Measurements from ENCODE around the gene RCSD1.
"Not testable (repeated sequence)": the region's sequence is repeated elsewhere in the genome, so short reads cannot be mapped to it uniquely, and the experiment has no call there.

The RCSD1 gene

DNA sequence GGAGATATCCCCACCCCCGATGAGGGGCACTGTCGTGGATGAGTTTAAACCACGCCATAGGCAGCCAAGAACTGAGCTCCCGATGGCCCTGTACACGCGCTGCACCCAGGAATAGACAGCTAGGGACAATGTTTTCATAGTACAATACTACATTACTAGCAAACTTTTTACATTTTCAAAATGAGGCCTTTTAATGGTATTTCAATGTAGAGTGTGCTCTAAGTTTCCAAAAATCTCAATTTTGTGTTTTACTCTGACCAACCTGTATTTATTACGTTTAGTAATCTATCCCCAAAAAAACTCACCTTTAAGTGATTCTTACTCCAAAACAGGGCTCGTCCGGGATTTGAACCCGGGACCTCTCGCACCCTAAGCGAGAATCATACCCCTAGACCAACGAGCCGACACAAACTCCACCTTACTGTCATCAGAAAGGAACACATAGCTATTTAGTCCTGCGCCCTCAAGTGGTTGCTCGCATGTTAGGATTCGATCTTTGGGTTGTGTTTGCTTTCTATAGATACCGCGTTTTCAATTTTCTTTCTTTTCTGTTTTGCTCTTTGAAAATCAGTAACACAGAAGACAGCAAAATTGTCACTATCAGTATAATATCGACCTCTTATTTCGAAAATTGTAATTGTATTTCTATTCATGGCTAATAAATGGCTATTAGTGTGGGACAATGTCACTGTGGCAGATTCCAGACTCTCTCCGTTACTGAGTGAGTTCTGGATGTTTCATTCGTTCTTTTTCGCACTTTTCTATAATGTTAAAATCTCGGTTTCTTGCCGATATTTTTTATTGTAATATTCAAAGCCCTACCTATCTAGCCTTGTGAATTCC lies 85.3 kb downstream of the RCSD1 start:
- H3K4me1 ChIP-seq = peaks cover 47% of the 10 kb centered on the region
- peak overlapping the region; percentile 51; the same call in 1 of the 2 replicates for H3K27ac ChIP-seq

DNA sequence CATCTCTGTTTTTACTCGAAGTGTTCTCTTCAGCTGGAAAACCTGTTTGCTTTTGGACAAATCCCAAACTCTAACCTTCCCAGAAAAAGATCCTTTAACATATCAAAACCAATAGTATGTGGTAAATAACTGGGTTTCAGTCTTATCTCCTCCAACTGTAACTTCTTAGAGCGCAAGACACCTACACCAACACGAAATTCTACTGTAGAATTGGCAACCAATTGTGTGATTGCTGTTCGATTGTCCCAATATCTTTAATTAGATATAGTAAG lies 85.9 kb downstream of the RCSD1 start:
- Histone ChIP-seq H3K9ac (peak overlapping the region; percentile 70), H3K27me3 (peaks cover 36% of the 10 kb centered on the region), H3K9me3 (no peaks in the 10 kb centered on the region), H3K4me2 (peak overlapping the region; percentile 94), H3K4me1 (peaks cover 52% of the 10 kb centered on the region), H3K36me3 (no peaks in the 10 kb centered on the region), H3K4me3 (peak overlapping the region; percentile 75), H4K20me1 (peaks cover 29% of the 10 kb centered on the region), H3K27ac (no peak overlapping the region)
- no peak for TF ChIP-seq Cebpa-rat (IDR thresholded peaks at IDR 0.05)

More for the DNA sequence above, 85.3 kb downstream of the RCSD1 start:
- Histone ChIP-seq H3K9me3 (no peaks in the 10 kb centered on the region), H4K20me1 (peaks cover 35% of the 10 kb centered on the region), H3K4me2 (peak overlapping the region; percentile 96), H3K36me3 (no peaks in the 10 kb centered on the region), H3K4me3 (peak overlapping the region; percentile 75), H3K9ac (peak overlapping the region; percentile 78), H3K27me3 (peaks cover 42% of the 10 kb centered on the region)
- no peak for TF ChIP-seq Cebpa-rat (IDR thresholded peaks at IDR 0.05)

DNA sequence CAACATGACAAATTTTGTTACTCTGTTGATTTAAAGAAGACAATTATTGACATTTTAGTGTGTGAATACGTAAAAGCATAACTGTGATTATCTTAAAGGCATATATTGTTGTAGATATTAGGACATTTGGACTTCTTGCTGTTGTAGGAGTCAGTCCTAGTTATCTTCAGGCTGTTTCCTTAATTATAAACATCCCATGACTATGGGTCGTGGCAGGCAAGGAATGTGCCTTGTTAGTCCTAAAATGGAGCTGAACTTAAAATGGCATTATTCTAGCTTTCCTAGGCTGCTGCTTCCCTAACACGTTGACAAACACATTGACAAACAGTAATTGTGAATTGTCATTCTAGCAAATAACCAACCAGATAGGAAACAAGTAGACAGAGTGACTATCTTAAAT lies 87.3 kb downstream of the RCSD1 start:
- no peaks in the 10 kb centered on the region for H3K9me3 ChIP-seq
- H3K4me3 ChIP-seq = no peak overlapping the region
- H3K27ac ChIP-seq = no peak overlapping the region
- H3K27me3 ChIP-seq = peaks cover 22% of the 10 kb centered on the region
- H3K36me3 ChIP-seq = no peaks in the 10 kb centered on the region
- no peak overlapping the region for H3K9ac ChIP-seq
- peaks cover 57% of the 10 kb centered on the region for H3K4me1 ChIP-seq
- peaks cover 16% of the 10 kb centered on the region for H4K20me1 ChIP-seq
- TF ChIP-seq Cebpa-rat (IDR thresholded peaks at IDR 0.05) = no peak
- H3K4me2 ChIP-seq = no peak overlapping the region

DNA sequence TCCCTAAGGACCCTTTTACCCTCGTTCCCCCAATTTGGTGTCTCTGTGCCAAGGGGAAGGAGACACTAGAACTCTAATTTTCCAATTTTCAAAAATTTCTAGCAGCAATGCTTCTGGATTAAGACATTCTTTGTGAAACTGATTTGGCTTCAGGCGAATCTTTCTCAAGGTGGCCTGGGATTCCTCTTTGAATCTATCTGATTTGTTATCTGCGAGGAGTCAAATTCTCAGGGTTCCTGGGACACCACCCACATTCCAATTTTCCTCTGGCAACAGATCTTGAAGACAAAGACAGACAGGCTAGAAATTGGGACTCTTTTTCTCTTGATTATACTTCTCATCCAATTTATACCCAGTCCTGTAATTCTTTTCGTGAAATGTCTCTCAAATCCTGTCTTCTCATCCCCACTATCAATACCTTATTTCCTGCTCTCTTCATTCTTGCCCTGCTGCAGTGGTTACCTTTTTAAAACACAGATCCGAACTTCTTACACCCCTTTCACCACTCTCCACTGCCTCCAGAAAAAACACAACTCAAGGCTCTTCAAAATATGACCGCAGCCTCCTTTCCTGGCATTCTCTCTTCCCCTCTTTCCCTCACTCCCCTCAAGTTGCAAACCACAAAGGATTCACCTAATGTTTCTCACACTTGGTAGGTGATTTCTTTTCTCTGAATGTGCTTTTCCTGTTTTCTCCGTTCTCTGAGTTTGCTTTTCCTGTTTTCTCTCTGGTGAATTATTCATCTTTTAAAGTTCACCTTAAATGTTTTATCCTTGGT lies 89.1 kb downstream of the RCSD1 start:
- peaks cover 4% of the 10 kb centered on the region for H3K27me3 ChIP-seq
- no peak for TF ChIP-seq Cebpa-rat (IDR thresholded peaks at IDR 0.05)
- H3K9ac ChIP-seq = peak overlapping the region; percentile 44; the same call in 1 of the 2 replicates
- peaks cover 14% of the 10 kb centered on the region for H4K20me1 ChIP-seq
- no peaks in the 10 kb centered on the region for H3K9me3 ChIP-seq
- no peaks in the 10 kb centered on the region for H3K36me3 ChIP-seq
- H3K4me2 ChIP-seq = peak overlapping the region; percentile 88
- no peak overlapping the region for H3K27ac ChIP-seq
- peaks cover 58% of the 10 kb centered on the region for H3K4me1 ChIP-seq
- H3K4me3 ChIP-seq = peak overlapping the region; percentile 22; the same call in 1 of the 2 replicates

DNA sequence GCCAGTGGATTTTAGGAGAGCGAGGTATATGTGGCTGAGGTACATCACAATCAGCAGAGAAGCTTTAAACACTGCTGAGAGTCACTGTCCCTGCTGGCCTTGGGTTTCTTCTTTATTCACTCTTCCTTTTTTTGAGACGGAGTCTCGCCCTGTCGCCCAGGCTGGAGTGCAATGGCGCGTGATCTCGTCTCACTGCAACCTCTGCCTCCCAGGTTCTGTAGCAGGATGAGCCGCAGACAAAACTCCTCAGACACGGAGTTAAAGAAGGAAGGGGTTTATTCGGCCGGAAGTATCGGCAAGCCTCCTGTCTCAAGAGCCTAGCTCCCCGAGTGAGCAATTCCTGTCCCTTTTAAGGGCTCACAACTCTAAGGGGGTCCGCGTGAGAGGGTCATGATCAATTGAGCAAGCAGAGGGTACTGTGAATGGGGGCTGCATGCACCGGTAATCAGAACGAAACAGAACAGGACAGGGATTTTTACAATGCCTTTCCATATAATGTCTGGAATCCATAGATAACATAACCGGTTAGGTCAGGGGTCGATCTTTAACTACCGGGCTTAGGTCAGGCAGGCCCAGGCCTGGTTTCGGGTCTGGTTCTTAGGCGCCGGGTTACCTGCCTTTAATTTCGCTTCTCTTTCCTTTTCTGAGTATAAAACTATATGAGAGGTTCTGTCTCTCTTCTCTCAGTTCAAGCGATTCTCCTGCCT lies 89.8 kb downstream of the RCSD1 start:
- H3K9me3 ChIP-seq, H3K27ac ChIP-seq, H3K27me3 ChIP-seq, H3K36me3 ChIP-seq: not testable (repeated sequence)
- Histone ChIP-seq H3K9ac (peak overlapping the region; percentile 44; the same call in 1 of the 2 replicates), H4K20me1 (peaks cover 22% of the 10 kb centered on the region), H3K4me2 (peak overlapping the region; percentile 88), H3K4me1 (peaks cover 64% of the 10 kb centered on the region), H3K4me3 (peak overlapping the region; percentile 22; the same call in 1 of the 2 replicates)

DNA sequence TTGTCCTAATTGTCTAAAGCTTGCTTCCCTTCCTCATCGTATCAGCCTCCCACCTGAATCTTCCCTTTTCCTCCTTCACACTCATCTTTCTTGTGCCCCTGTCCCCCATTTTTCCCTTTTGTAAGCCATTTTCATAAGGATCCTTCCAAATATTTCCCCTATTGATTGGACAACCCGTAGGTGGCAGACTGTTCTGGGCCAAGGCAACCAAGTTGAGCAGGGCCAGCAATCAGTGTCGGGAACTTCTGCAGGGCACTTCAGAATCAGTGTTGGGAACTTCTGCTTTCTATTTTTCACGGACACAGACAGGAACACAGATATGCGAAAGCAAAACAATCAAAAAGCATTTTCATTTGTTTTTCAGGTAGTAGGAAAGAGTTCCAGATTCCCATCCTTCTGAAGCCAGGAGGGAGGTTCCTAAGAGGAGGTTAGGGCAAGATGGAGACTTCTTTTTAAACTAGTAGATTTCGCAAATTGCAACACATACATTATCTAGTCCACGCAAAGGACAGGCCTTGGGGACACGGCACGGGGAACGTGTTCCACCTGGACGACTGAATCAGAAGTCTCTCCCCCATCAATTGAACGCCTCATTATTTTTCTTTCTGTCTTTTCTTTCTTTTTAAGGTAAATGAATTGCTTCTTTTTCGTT lies 91.1 kb downstream of the RCSD1 start:
- Histone ChIP-seq H3K27ac (peak overlapping the region; percentile 36), H3K36me3 (0 out of 2 replicates have a peak, but pooled peaks cover 4% of the 10 kb centered on the region), H3K9ac (peak overlapping the region; percentile 89), H3K27me3 (no peaks in the 10 kb centered on the region), H3K4me2 (peak overlapping the region; percentile 88), H3K9me3 (no peaks in the 10 kb centered on the region), H3K4me3 (peak overlapping the region; percentile 98), H3K4me1 (peaks cover 64% of the 10 kb centered on the region), H4K20me1 (peaks cover 34% of the 10 kb centered on the region)
- no peak for TF ChIP-seq Cebpa-rat (IDR thresholded peaks at IDR 0.05)

DNA sequence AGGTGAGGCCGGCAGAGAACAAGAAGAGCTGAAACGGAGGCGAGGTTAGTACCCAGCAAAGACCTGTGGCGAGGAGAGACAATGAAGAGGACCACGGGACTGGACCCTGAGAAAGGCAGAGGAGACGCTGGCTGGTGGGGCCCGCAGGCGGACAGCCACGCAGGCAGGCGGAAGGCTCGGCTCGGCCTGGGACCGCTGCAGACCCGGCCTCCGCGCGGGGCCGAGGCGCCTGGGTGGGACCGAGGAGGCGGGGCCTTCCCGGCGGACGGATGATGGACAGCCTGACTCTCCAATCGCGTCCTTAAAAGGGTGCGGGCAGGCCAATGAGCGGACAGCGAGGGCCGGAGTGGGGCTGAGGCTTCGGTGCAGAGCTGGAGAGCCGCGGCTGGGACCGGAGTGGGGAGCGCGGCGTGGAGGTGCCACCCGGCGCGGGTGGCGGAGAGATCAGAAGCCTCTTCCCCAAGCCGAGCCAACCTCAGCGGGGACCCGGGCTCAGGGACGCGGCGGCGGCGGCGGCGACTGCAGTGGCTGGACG lies 91.7 kb downstream of the RCSD1 start, which contains the start of gene MPZL1:
MPZL1 (plus strand) TSS at position 366 of the 535 bp plus-strand sequence. CDS start 170 bp downstream, outside the sequence.
- H3K27ac ChIP-seq = peak within 1 kb of the TSS; percentile 86
- peaks cover 63% of the 10 kb centered on the region for H3K4me1 ChIP-seq
- peak within 1 kb of the TSS; percentile 88 for H3K4me2 ChIP-seq
- H4K20me1 ChIP-seq = peaks cover 40% of the 10 kb centered on the region
- H3K9me3 ChIP-seq = no peaks in the 10 kb centered on the region
- TF ChIP-seq Cebpa-rat (IDR thresholded peaks at IDR 0.05) = no peak
- peak within 1 kb of the TSS; percentile 89 for H3K9ac ChIP-seq
- H3K4me3 ChIP-seq = peak within 1 kb of the TSS; percentile 98
- H3K36me3 ChIP-seq = 0 out of 2 replicates have a peak, but pooled peaks cover 4% of the 10 kb centered on the region
- H3K27me3 ChIP-seq = no peaks in the 10 kb centered on the region

DNA sequence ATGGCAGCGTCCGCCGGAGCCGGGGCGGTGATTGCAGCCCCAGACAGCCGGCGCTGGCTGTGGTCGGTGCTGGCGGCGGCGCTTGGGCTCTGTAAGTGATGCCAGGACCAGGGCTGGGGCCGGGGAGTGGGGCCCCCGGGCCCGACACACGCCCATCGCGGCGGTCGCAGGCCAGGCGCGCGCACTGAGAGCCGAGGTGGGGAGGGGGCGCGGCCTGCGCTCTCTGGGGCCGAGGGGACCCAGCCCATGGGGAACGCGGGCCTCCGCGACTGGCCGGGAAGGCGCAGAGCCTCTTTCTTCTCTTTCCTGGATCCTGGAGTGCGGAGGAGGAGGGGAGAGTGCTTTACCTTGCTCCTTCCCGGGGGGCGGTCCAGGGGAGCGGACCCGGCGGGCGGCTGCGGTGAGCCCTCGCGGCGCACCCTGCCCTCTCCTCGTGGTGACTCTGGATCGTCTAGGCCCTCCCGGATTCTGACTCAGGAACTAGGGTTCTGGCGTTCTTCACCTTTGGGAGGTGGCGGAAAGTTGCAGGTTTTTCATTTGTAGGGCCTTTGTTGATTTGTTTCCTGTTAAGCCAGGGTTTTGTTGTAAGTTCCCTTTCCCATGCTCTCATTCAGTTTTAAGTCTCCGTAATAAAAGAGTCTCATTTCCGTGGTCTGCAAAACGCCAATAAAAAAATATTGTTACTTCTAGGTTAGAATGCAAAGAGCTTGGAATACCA lies 92.3 kb downstream of the RCSD1 start:
- Histone ChIP-seq H3K9me3 (no peaks in the 10 kb centered on the region), H3K4me1 (peaks cover 57% of the 10 kb centered on the region), H3K4me3 (peak overlapping the region; percentile 98), H3K9ac (peak overlapping the region; percentile 89), H4K20me1 (peaks cover 46% of the 10 kb centered on the region), H3K27ac (peak overlapping the region; percentile 86), H3K4me2 (peak overlapping the region; percentile 88), H3K27me3 (no peaks in the 10 kb centered on the region), H3K36me3 (peaks cover 6% of the 10 kb centered on the region; the same call in 1 of the 2 replicates)
- TF ChIP-seq Cebpa-rat (IDR thresholded peaks at IDR 0.05) = no peak
